CD4-positive, alpha-beta T cell treated with Interleukin-17A for 4 hours (primary cell): ENCODE data around the gene MUC5B.

Source experiments
- DNase-seq: peaks from one replicate; pipeline ENCODE4 v3.0.0-alpha.2; 2020; ENCODE audit warnings: mixed read lengths

MUC5B gene

DNA sequence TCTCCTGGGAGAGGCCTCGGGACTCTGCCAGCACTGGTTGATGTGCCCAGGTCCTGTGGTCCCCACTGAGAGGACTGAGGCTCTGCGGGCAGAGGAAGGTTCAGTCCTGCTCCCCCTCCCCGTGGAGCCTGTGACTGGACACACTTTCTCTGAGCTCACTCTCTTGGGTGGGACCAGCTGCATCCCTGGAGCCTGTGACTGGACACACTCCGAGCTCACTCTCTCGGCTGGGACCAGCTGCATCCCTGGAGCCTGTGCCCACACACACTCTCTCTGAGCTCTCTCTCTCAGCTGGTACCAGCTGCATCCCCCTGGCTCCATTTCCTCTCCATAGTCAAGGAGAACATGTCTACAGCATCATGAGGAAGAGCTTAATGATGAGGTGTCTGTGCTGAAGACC lies 47.1 kb downstream of the MUC5B start:
- DNase-seq = no peak

- no peak for DNase-seq
Measured at GRCh38 chr11:1270476-1270875, 47.6 kb downstream of the MUC5B start.

GRCh38 chr11:1271002-1271401 lies 48.1 kb downstream of the MUC5B start:
- no peak for DNase-seq

DNA sequence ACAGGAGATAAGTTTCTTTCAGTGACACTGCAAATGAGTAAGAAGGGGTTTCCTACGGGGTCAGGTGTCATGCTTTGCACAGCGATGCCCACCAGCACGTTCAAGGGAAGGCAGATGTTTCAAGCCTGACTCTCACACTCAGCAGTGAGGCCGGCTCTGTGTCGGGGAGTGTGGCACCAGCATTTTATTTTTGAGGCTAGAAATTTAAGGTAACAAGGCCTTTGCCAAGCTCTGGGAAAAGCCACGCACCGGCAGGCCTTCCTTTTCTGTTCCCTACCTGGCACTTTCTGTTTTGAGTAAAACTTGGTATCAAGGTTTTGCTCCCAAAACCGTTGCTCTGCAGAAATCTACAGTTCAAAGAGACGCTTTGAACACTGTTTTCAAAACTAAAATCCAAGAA lies 48.5 kb downstream of the MUC5B start:
- no peak for DNase-seq

DNA sequence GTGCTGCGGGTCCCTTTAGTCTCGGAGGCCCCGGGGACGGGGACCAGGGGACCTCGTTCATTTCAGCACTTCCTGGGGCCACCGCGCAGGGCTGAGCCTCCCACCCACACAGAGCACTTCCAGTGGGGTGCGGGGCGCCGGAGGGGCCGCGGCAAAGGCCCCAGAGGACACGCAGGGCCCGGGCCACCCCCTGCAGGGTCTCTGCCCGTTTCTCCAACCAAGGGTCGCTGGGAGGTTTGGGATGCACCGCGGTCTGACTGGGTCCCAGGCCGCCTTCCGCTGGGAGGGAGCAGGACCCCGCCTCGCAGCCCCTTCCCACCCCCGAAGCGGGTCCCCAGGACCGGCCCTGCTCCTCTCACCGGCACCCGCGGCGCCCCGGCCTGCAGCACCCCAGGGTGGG lies 49.1 kb downstream of the MUC5B start:
- no peak for DNase-seq

DNA sequence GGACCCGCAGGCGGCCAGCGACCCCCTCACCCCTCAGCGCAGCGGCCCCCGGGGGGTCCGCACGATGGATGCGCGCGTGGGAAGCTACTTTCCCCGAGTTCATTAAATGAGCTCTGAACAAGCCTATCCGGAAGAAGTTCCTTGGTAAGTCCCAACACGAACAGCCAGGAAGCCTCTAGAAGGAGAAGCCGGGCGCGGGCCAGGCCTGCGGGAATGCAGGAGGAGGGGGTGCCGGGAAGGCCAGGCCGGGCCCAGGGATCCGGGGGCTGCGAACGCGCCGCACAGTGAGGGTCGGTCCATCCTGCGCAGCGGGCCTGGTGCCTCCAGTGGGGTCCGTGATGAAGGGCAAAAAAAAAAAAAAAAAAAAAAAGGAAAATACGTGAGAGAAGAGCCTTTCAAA lies 49.7 kb downstream of the MUC5B start:
- no peak for DNase-seq

DNA sequence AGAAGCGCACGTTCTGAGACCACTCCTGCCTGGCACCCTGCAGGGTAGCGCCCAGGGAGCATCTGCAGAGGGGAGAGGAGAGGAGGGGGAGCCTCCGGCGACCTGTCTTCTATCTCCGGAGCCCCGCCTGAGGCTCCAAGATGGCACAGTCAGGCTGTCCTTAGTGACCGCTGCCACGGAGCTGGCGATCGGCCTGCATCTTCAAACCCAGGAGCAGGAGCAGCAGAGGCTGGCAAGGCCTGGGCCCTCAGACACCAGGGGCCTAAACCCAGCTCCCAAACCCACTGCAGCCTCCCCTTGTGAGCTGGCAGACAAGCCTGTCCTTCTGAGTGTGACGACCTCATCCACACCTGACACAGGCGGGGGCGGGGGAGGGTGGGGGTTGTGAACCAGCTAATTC lies 51.6 kb downstream of the MUC5B start:
- no peak for DNase-seq

DNA sequence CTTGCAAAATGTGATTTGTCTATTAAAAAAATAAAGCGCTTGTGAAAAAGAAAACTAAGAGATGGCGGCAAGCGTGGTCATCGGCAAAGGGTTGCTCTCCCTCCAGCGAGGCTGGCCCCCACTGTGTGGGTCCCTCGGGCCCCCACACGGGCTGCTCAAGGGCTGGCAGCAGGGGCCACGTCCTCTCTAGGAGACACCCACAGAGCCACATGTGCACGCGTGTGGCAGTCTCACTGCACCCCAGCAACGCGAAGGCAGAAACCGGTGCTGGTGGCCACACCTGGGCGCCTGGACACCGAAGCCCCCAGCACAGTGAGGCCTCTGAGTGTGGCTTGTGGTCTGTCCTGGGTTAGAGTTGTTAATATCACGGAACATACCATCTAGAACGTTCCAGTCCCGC lies 52.2 kb downstream of the MUC5B start:
- no peak for DNase-seq

DNA sequence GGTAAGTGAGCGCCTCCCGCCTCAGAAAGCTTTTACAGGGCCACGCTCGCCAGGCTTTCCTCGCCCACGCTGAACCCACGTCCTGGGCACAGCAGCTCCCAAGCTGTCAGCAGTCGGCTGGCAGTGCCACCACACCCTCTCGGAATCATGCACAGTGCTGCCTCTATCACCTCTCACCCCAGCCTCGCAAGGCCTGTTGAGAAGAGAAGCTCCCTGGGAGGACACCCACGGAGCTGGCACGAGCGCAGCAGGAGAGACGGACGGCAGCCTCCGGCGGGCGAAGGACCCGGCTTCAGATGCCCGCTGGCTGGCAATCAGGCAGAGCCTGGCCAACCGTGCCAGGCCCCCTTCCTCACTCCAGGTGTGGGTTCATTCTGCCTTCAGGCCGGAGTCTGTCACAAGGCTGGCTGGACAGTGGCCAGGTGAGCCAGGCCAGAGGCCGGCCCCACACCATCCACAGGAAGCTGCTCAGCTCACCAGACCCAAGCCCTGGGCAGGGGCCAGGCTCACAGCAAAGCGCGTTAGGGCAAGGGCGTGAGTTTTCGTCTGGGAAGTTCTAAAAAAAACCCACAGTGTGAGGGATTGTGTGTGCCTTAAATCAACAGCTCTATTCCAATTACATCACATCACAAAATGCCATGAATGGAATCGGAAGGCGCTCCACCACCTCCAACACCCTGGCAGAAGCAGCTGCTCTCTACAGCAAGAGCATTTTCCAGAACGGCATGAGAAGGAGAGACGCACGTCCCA lies 53.4 kb downstream of the MUC5B start:
- no peak for DNase-seq

GRCh38 chr11:1276866-1277615 lies 54.2 kb downstream of the MUC5B start:
- no peak for DNase-seq

GRCh38 chr11:1277936-1278512 lies 55.2 kb downstream of the MUC5B start:
- DNase-seq = no peak

DNA sequence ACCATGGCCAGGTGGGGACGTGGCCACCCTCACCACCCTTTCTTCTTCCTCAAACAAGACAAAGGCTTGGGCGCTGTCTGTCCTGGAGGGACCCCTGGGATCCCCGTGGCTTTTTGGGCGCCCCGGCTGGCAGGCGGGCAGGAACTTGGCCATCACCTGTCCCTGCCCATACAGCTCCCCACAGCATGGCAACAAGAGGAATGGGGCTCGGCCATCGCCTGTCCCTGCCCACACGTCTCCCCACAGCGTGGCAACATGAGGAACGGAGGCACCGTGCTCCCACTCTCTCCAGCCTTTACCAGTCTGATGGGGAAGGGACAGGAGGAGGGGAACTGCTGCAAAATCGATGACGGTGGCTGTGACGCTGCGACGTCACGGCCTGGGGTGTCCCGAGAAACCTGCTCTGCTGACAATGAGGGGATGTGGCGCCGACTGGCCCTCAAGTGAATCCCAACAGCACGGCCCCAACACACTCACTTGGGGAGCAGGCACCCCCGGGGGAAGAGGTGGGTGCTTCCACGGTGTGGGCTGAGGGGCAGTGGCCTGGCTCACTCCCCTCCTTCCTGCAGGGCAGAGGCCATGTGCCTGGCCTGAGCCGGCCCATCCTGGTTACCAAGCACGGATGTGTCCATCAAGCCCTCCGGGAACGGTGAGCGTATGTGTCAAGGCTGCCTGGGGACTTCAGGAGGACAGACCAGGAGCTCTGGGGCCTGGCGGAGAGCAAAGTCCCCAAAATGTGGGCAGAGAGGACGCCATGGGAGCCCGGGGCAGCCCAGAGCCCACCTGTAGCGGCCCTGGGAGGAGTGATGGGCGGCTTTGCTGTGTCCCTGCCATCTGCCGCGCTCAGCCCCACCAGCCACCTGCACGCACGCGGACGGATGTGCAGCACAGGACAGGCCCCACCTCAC lies 56.2 kb downstream of the MUC5B start:
- DNase-seq = no peak

DNA sequence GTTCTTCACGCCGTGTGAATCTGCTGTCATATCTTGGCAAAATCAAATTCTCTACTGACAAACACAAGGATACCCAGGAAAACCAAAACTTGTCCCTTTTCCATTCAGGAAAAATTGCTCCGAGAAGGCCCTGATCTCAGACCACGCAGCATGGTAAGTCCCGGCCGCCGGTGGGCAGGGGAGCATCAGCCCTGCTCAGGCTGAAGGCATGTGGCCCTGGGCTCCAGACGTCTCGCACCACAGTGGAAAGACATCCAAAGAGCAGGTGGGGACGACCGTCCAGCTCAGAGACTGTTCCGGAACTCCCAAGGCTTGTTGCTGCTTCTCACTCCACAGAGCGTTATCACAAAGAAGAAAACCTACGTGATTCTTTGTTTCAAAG lies 56.8 kb downstream of the MUC5B start:
- no peak for DNase-seq

DNA sequence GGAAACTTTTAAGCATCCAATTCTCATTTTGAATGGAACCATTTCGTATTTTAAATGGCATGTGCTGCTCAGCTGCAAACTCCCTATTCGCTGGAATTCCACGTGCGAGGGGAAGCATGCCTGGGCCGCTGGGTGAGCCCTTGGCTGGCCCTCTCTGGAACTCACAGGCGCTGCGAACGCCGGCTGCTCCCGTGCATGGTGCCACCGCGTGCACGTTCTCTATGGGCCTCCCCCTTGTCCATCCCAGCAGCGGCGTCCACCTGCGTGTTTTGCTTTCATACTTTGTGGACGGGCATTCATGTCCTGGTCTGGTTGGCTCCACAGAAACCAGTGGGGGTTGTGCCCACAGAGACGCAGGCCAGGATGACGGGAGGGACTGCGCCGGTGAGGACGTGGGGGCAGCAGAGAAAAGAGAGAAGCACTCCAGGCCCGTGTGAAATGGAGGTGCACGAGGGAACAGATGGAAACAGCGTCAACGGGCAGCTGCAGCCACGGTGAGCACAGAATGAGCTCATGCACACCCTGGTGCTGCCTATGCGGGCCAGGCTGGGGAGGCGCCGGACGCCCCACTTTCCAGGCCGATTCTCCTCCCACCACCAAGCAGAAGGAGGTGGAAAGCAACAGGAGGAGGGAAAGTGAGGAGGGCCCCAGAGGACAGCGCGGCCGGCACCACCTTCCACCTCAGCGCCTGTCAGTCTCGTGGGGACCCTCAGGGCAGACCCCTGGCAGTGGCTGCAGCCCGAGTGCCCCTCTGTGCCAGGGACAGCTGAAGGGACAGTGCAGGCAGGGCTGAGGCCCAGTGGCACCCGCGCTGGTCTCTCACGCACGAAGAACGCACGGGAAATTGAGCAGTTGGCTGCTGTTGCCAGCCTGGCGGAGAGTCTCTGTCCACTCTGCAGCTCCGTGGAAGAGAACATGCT lies 57.5 kb downstream of the MUC5B start:
- DNase-seq = no peak

- no peak for DNase-seq
Measured at GRCh38 chr11:1281326-1281973, 58.6 kb downstream of the MUC5B start.

DNA sequence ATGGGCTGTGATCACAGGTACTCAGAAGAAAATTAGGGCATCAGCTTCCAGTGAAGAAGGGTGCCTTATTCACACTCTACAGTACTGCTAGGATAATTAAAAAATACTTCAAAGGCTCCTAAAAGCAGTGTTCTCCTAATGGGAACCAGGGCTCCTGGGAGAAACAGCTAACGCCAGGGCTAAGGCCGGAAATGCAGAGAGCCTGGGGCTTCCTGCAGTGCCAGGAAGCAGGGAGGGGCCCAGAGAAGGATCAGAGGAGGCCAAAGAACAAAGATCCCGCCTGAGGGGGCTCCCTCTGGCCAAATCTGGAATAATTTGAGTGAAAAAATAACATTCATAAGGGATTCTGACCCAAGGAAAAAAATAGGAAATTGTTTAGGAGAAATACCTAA lies 59.1 kb downstream of the MUC5B start:
- no peak for DNase-seq

DNA sequence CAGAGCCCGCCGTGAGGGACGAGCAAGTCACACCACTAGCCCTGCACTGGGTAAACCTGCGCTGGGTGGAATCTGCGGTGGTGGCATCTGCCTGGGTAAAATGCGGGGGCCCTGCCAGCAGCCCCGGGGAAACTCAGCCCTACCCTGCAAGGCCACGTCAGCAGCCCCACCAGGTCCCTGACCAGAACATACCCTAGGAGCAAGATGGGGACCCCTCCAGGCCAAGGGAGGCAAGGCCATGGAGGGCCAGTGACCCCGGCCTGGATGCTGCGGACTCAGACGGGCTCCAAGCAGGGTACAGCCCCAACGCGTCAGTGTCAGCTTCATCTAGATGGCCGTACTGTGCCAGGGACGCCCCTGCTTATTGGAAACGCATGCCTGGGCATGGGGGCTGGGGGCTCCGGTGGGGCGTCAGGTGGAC lies 60.2 kb downstream of the MUC5B start:
- no peak for DNase-seq

- no peak for DNase-seq
Measured at GRCh38 chr11:1283906-1284305, 61.0 kb downstream of the MUC5B start.

DNA sequence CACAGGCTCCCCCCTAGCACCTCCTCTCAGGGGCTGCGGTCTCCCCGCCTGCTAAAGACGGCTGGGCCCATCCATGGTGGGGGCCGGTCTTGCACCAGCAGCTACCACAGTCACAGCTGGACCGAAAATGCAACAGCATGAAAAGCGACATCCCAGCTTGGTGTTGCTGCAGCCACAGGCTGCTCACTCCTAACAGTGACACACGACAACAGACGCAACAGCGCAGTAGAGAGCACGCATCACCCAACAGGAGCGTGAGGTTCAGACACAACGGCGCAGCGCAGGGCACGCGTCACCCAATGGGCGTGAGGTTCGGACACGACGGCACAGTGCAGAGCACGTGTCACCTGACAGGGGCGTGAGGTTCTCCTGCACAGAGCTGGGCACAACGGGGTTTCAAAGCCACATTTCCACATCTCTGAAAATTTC lies 62.5 kb downstream of the MUC5B start:
- DNase-seq = no peak

DNA sequence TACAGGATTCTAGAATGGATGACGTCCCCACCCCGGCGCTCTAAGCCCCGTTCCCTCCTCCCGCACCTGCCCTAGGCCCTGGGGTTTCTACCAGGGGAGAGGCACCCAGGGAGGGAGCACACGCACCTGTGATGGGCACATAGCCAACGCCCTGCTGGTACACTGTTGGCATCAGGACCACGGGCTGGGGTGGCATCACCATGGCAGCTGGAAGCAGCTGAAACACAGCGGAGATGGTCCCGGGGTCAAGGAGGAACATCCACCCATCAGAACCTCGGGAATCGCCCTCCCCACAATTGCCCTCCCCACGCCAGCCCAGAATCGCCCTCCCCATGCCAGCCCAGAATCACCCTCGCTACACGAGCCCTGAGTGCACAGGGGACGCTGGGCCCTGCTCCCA lies 63.0 kb downstream of the MUC5B start:
- DNase-seq = no peak

DNA sequence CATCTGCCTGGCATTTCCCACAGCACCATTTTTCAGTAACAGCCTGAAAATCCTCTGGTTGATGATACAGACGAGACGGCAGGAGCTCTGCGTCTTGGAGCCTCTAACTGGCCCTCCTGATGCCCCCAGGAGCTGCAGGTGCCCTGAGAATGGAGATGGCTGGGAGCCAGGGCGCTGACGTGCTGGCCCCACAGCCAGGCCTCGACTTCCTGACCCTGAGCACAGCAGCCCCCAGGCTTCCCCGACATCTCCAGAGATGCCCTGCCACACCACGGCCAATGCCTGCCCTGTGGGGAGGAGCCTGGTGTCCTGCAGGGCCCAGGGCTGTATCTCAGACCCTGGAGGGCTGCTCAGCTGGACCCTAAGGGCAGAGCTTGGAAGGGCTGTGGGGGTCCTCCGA lies 65.1 kb downstream of the MUC5B start:
- no peak for DNase-seq
